ENCODE results near the gene KRT76. TPM values are rescaled to one million over a fixed set of nuclear protein-coding genes. Genes with fewer than 3 reads are reported as not detected.

The KRT76 gene
- total RNA-seq, 1 experiment from 2014 or later, result not detected

DNA sequence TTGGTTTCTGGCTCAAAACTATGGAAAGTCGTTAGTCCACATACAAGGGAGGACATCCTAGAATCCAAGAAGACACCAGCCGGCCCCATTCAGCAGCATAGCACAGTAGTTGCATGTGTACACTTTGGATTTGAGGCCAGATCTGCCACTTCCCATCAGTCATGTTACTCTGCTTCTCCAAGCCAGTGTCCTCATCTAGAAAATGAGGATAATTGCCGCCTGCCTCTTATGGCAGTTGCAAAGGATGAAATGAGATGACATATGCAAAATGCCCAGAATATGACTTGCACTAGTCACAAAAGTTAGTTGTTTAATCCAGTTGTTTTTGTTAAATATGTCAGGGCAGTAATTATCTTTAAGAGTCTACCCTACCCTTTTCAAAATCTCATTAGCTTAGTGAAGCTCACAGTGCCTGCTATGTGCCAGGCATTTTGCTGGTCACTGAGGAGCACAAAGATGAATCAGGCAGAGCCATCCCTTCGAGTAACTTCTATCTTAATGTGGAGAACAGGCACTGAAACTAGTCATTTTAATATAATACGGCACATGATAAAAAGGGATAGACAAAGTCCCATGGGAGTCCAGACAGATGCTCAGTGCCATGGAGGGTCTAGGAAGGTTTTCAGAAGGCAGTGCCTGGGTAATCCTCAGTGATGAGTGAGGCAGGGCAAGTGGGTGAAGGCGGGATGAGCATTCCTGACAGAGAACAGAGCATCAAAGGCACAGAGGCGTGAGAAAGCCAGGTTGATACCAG, 6.6 kb upstream of the KRT76 start:
- POLR2A ChIA-PET, result no interaction called here

DNA sequence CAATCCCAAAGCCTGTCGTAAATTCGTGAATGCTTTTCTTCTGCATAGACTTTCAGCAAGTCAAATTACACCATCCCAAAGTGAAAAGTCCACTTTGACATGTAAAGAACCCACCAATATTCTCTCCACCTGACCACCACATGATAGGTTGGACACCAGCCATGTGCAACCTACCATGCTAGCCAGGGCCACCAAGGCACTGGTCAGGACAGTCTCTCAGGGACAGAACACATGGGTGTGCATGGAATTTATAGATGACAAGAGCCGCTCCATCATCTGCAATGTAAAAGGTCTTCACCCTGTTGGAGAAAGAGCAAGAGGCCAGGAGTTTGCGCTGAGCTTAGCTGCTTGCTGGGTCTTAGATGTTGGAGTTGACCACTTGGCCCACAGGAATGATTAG, 5.4 kb upstream of the KRT76 start:
- no peak overlapping the region for H2AFZ ChIP-seq (ENCODE audit: low read depth, low read length, poor library complexity, severe bottlenecking)
- H3K36me3 ChIP-seq (ENCODE audit: control insufficient read depth in 1 of 2, insufficient read depth in 2 of 2, low read length in 2 of 2), result no peaks in the 10 kb centered on the region
- no peaks in the 10 kb centered on the region for H3K4me1 ChIP-seq (ENCODE audit: control insufficient read depth in 1 of 2, insufficient read depth in 2 of 2, low read length in 2 of 2)
- intact Hi-C loops (cut with micrococcal nuclease), result no loop called here
- no peak overlapping the region for H3K4me3 ChIP-seq (replicated peaks in 1 of 2; ENCODE audit: low read depth in 1 of 2, low read length in 2 of 2)
- RAD21 ChIA-PET (ENCODE audit: low non-redundant PET in 1 of 2, low total read pairs in 2 of 2, uncharacterized antibody in 2 of 2, unreplicated experiment in 2 of 2), result no interaction called here
- DNase-seq (ENCODE audit: low read depth, low spot score), result no peak
- no peak for TF ChIP-seq EZH2 (IDR thresholded peaks at IDR 0.05)
- TF ChIP-seq SIN3A (IDR thresholded peaks at IDR 0.05; ENCODE audit: low read depth), result no peak
- TF ChIP-seq, protein P1, sequence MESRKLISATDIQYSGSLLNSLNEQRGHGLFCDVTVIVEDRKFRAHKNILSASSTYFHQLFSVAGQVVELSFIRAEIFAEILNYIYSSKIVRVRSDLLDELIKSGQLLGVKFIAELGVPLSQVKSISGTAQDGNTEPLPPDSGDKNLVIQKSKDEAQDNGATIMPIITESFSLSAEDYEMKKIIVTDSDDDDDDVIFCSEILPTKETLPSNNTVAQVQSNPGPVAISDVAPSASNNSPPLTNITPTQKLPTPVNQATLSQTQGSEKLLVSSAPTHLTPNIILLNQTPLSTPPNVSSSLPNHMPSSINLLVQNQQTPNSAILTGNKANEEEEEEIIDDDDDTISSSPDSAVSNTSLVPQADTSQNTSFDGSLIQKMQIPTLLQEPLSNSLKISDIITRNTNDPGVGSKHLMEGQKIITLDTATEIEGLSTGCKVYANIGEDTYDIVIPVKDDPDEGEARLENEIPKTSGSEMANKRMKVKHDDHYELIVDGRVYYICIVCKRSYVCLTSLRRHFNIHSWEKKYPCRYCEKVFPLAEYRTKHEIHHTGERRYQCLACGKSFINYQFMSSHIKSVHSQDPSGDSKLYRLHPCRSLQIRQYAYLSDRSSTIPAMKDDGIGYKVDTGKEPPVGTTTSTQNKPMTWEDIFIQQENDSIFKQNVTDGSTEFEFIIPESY (IDR thresholded peaks at IDR 0.05; ENCODE audit: extremely low read depth, insufficient replicate concordance, low read length), result no peak
- TF ChIP-seq JUND (IDR thresholded peaks at IDR 0.05), result no peak
- no peak for TF ChIP-seq ELF1 (IDR thresholded peaks at IDR 0.05; ENCODE audit: borderline replicate concordance, low read depth)
- CTCF ChIA-PET, result no interaction called here
- BruUV-seq (replicated peaks), result no TSS peak
- H3K79me2 ChIP-seq (ENCODE audit: insufficient read depth, low read length), result no peaks in the 10 kb centered on the region
- H3K27me3 ChIP-seq (ENCODE audit: insufficient read depth, low read length), result peaks cover 35% of the 10 kb centered on the region
- no peaks in the 10 kb centered on the region for H3K9me3 ChIP-seq (ENCODE audit: control insufficient read depth in 1 of 2, insufficient read depth in 1 of 2, low read depth in 1 of 2, low read length in 2 of 2)
- no peak overlapping the region for H3K9ac ChIP-seq (ENCODE audit: low read length)
- H4K20me1 ChIP-seq (ENCODE audit: insufficient read depth), result no peaks in the 10 kb centered on the region
- POLR2A ChIA-PET, result no interaction called here
- H3K9me2 ChIP-seq (ENCODE audit: insufficient read depth), result no peaks in the 10 kb centered on the region
- no peak for ATAC-seq
- H3K4me2 ChIP-seq (ENCODE audit: low read length), result no peak overlapping the region
- H3K27ac ChIP-seq (ENCODE audit: low read depth, low read length), result no peak overlapping the region

More for the DNA sequence above, 6.6 kb upstream of the KRT76 start:
- TF ChIP-seq, protein P2, sequence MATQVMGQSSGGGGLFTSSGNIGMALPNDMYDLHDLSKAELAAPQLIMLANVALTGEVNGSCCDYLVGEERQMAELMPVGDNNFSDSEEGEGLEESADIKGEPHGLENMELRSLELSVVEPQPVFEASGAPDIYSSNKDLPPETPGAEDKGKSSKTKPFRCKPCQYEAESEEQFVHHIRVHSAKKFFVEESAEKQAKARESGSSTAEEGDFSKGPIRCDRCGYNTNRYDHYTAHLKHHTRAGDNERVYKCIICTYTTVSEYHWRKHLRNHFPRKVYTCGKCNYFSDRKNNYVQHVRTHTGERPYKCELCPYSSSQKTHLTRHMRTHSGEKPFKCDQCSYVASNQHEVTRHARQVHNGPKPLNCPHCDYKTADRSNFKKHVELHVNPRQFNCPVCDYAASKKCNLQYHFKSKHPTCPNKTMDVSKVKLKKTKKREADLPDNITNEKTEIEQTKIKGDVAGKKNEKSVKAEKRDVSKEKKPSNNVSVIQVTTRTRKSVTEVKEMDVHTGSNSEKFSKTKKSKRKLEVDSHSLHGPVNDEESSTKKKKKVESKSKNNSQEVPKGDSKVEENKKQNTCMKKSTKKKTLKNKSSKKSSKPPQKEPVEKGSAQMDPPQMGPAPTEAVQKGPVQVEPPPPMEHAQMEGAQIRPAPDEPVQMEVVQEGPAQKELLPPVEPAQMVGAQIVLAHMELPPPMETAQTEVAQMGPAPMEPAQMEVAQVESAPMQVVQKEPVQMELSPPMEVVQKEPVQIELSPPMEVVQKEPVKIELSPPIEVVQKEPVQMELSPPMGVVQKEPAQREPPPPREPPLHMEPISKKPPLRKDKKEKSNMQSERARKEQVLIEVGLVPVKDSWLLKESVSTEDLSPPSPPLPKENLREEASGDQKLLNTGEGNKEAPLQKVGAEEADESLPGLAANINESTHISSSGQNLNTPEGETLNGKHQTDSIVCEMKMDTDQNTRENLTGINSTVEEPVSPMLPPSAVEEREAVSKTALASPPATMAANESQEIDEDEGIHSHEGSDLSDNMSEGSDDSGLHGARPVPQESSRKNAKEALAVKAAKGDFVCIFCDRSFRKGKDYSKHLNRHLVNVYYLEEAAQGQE (IDR thresholded peaks at IDR 0.05; ENCODE audit: low read depth), result no peak
- Histone ChIP-seq H3K79me2 (ENCODE audit: insufficient read depth, low read length) (no peaks in the 10 kb centered on the region), H3K4me1 (ENCODE audit: control insufficient read depth in 1 of 2, insufficient read depth in 2 of 2, low read length in 2 of 2) (no peaks in the 10 kb centered on the region), H3K27me3 (ENCODE audit: insufficient read depth, low read length) (peaks cover 34% of the 10 kb centered on the region), H3K36me3 (ENCODE audit: control insufficient read depth in 1 of 2, insufficient read depth in 2 of 2, low read length in 2 of 2) (no peaks in the 10 kb centered on the region), H3K4me2 (ENCODE audit: low read length) (no peak overlapping the region), H3K9me3 (ENCODE audit: control insufficient read depth in 1 of 2, insufficient read depth in 1 of 2, low read depth in 1 of 2, low read length in 2 of 2) (no peaks in the 10 kb centered on the region), H3K9ac (ENCODE audit: low read length) (no peak overlapping the region), H3K4me3 (replicated peaks in 1 of 2; ENCODE audit: low read depth in 1 of 2, low read length in 2 of 2) (no peak overlapping the region), H3K27ac (ENCODE audit: low read depth, low read length) (no peak overlapping the region), H4K20me1 (ENCODE audit: insufficient read depth) (no peaks in the 10 kb centered on the region), H3K9me2 (ENCODE audit: insufficient read depth) (no peaks in the 10 kb centered on the region), H2AFZ (ENCODE audit: low read depth, low read length, poor library complexity, severe bottlenecking) (no peak overlapping the region)
- ATAC-seq (no peak), DNase-seq (ENCODE audit: low read depth, low spot score) (no peak)
- intact Hi-C loops (cut with micrococcal nuclease), result no loop called here
- CTCF ChIA-PET, result no interaction called here
- RAD21 ChIA-PET (ENCODE audit: low non-redundant PET in 1 of 2, low total read pairs in 2 of 2, uncharacterized antibody in 2 of 2, unreplicated experiment in 2 of 2), result interaction anchor here in 1 of 2 experiments (0.6 kb wide), 1 partner anchor 38 kb away, joined by 3 read pairs; no protein-coding TSS in a partner anchor
- BruUV-seq (replicated peaks), result no TSS peak
